ENCODE results near the gene USP31. TPM values are rescaled to one million over a fixed set of nuclear protein-coding genes. Genes with fewer than 3 reads are reported as not detected.

USP31 gene
- total RNA-seq, 4 donors from 2014 or later: 10.0 to 18.2 (median 13.2) TPM

GRCh38 chr16:23031508-23032098 is 117.6 kb downstream of the USP31 start:
- H3K36me3 ChIP-seq: no peaks in the 10 kb centered on the region
- H3K4me1 ChIP-seq: no peaks in the 10 kb centered on the region
- H3K9me3 ChIP-seq: no peaks in the 10 kb centered on the region
- H3K27me3 ChIP-seq: no peaks in the 10 kb centered on the region
- intact Hi-C loops (cut with DNase I): no loop called here
- TF ChIP-seq POLR2A (IDR thresholded peaks at IDR 0.05) (no peak), CTCF (IDR thresholded peaks at IDR 0.05) (no peak)
- 41 to 42% methylated on average over 6 of the region's 6 CpGs for WGBS, 2 donors
- no peak overlapping the region for H3K27ac ChIP-seq
- no peak for DNase-seq
- H3K4me3 ChIP-seq (replicated peaks in 1 of 3): no peak overlapping the region

- intact Hi-C loops (cut with DNase I): no loop called here
- H3K36me3 ChIP-seq: no peaks in the 10 kb centered on the region
- WGBS, 2 donors: 69 to 76% methylated on average over 6 of the region's 6 CpGs
- no peaks in the 10 kb centered on the region for H3K4me1 ChIP-seq
- no peak overlapping the region for H3K4me3 ChIP-seq (replicated peaks in 1 of 3)
- H3K27me3 ChIP-seq: no peaks in the 10 kb centered on the region
- TF ChIP-seq CTCF (IDR thresholded peaks at IDR 0.05): no peak
- no peak for TF ChIP-seq POLR2A (IDR thresholded peaks at IDR 0.05)
- H3K27ac ChIP-seq: no peak overlapping the region
- no peaks in the 10 kb centered on the region for H3K9me3 ChIP-seq
- no peak for DNase-seq
These were observed 119.4 kb downstream of the USP31 start for GRCh38 chr16:23029733-23030420.

GRCh38 chr16:23027386-23027785 is 121.9 kb downstream of the USP31 start:
- no peak overlapping the region for H3K4me3 ChIP-seq (replicated peaks in 1 of 3)
- no peaks in the 10 kb centered on the region for H3K27me3 ChIP-seq
- no peak for DNase-seq
- no peaks in the 10 kb centered on the region for H3K9me3 ChIP-seq
- intact Hi-C loops (cut with DNase I): no loop called here
- no peak overlapping the region for H3K27ac ChIP-seq
- H3K36me3 ChIP-seq: no peaks in the 10 kb centered on the region
- no peaks in the 10 kb centered on the region for H3K4me1 ChIP-seq
- no peak for TF ChIP-seq CTCF (IDR thresholded peaks at IDR 0.05)
- no peak for TF ChIP-seq POLR2A (IDR thresholded peaks at IDR 0.05)
- WGBS, 2 donors: 89 to 92% methylated on average over 1 of the region's 1 CpG

DNA sequence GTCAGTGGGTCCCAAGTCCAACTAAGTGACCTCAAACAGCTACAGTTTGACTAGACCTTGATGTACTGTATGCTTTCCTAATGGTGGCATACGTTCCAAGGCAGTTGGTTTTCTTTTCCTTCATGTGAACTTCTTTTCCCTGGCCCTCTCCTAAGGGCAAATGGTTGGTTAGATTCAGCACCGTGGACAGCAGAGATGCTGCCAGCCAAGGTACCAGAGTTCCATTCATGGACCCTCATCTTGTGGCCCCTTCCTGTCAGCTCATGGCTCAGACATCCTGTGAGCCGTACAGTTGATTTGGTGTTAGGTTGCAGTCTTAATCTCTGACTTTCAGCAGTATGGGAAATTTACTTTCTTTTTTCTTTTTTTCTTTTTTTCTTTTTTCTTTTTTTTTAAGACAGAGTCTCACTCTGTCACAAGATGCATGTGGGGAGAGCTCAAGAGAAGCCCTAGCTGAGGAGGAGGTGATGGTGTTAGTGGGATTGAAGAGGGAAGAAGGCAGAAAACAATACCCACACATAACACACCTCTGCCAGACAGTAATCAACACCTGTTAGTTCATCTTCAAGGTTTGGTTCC is 122.4 kb downstream of the USP31 start:
- 11 to 14% methylated on average over 3 of the region's 3 CpGs for WGBS, 2 donors

More for the DNA sequence above, 122.4 kb downstream of the USP31 start:
- Histone ChIP-seq H3K4me1 (no peaks in the 10 kb centered on the region), H3K27me3 (no peaks in the 10 kb centered on the region), H3K27ac (no peak overlapping the region), H3K36me3 (no peaks in the 10 kb centered on the region), H3K4me3 (replicated peaks in 1 of 3) (no peak overlapping the region), H3K9me3 (no peaks in the 10 kb centered on the region)
- intact Hi-C loops (cut with DNase I): no loop called here
- no peak for TF ChIP-seq POLR2A (IDR thresholded peaks at IDR 0.05)
- no peak for TF ChIP-seq CTCF (IDR thresholded peaks at IDR 0.05)
- DNase-seq: no peak

Measured in thyroid gland (tissue), 4 donors.